ENCODE results near the gene NYAP2.

The NYAP2 gene

DNA sequence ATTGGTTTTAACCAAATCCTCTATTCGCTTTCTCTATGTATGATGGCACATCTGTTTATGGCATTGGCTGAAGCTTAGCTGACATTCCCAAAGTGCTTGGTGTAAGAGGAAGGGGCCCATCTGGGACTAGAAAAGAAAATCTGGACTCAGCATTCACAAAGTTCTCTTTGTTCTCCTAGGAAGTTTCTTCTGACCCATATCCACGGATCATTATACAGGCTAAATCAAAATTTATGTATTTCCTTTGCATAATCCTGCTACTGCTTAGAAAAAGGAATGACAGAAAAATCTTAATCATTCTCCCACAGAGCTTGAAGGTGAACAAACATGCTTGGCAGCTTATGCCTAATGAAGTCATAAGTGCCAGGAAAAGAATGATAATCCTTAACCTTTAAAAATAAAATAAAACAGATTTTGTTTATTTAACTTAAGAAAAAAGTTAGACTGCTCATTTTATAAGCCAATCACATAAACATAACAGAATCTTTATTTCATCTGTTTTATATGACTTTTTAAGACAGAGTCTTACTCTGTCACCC lies 88.4 kb downstream of the NYAP2 start:
- DNase-seq = no peak

DNA sequence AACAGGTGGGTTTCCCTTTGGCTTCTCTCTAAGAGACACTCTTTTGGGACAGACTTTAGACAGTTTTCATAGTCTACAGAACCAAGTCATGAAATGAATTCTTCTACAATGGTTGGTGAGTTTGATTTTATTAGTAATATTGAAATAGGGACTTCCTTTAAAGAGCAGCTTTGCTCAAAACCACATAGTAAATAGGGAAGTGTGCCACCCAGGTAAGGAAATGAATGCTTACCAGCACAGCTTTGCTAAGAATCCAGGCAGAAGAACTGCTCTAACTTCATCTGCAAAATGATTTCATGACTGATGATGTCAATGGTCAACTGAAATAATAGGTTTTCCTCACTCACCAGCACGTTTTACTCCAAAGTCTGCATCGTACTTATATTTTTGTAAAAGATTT lies 89.2 kb downstream of the NYAP2 start:
- DNase-seq = no peak

DNA sequence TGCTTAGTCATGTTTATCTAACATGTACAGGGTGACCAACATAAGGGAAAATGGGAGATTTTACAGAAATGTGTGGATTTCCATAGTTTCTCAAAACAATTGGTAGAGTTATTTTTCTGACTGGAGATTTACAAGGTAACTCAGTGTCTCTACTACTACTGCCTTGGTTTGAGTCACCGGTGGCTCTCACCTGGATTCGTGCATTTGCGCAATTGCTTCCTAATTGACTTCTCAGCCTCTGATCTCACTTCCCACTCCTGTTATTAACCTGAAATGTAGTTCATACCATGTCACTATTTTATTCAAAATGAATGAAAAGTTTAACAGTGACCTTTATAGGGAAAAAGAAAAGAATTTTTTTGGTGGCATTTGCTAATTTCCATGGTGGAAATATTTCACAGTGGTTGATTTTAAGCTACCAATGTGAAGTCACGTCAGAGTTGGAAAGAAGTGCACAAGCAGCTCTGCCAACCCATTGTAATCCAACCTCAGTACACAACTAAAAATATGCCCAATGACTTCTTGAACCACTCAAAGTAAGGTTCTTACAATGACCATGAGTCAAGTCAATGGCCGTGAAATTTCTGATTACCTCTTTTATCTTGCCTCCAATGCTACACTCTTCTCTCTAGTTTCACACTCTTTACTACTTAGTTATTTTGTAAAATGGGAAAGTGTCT lies 94.0 kb downstream of the NYAP2 start:
- DNase-seq = no peak

DNA sequence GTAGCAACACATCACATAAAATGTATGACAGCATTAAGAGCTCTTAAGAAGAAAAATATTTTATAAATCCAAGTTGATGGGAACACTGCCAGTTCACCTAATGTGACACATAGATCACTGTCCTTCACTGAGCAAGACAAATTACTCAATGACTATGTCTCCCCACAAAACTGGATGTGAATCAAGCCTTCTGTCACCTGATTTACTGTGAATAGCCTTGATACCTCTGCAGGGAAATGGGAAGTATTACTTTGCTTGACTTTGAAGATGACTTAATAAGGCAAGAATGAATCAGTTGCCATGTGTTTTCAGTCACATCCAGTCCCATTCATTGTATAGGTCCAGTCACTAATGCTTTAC lies 94.6 kb downstream of the NYAP2 start:
- no peak for DNase-seq

DNA sequence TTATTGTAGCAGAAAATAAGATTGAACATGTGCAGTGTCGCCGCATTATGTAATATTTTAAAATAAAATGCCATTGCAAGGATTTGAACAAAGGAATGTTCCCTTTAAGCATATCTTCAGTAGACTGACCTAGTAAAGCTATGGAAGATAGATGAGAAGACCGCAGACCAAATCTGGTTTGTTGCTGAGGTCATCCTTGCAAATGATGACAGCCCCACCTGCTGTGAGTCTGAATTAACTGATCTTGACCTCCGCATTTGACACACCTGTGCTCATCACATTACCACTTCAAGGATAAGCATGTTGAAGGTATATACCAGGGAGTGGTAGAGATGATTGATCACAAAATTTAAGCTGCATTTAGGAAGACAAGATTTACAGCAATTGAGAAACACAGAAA lies 96.2 kb downstream of the NYAP2 start:
- DNase-seq = no peak

DNA sequence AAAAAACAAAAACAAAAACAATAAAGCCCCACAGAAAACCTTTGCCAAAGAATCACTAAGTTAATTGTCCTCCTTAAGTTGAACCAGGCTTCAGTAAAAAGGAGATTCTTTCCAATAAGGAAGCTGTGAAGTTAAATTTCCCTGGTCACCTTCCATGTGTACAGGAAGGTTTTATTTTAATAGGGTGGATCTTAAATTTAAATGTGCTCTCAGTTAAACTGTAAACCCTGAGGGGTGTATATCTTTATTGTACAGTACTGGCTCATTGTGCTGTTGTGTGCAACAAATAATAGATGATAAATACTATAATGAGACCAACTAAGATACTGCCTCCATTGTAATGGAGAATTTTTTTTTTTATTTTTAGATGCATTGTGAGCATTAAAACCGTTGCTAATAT lies 97.1 kb downstream of the NYAP2 start:
- DNase-seq = no peak

DNA sequence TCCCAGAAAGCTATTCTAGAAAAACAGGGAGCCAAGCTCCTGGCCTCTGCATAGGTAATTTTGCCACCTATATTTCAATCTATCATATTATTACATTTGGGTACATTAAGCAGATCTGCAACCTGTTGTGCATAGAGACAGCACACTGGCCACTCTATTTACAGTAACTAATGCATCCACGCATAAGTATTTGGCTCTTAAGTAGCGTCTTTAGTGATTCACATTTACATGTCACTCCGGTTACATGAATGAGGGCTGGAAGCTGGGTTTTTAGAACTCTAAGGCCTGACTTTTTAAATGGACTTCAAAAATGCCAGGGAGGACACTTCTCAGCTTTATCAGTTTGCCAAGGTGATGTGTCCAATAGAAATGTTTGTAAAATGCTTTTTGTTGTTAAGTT lies 97.7 kb downstream of the NYAP2 start:
- DNase-seq = no peak

DNA sequence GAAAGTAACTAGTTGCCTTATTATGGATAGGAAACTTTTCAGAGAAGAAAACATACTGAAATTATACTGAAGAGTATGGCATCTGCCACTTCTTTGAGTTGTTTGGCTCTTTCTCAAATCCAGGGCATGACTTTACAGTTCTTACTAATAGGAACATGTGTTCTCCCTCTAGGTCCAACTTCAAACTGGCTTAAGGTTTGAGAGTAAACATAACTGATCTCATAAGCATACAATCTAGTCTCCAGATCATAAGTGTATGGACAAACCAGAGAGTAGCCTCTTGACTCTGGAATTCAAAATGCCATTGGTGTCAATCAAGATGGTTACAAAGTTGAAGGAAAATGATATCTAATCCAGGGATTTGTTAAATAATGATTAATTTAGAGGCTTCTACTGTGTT lies 101.5 kb downstream of the NYAP2 start:
- no peak for DNase-seq

DNA sequence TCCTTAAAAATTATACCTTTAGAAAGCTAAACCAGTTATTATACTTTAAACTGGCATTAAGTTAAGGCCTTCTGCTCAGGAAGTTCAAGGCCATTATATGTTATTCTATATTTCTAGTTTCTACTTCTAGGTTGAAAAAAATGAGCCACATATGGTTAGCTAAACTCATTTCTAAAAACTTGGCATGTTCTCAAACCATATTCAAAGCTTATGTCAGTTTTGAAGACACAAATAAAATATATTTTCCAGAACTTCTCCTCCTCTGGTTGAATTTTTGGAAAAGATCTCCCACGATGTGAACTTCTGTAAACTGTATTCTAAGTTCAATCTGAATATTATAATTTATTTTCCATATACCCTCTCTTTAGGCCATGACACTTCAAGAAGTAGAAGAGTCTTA lies 103.5 kb downstream of the NYAP2 start:
- no peak for DNase-seq

DNA sequence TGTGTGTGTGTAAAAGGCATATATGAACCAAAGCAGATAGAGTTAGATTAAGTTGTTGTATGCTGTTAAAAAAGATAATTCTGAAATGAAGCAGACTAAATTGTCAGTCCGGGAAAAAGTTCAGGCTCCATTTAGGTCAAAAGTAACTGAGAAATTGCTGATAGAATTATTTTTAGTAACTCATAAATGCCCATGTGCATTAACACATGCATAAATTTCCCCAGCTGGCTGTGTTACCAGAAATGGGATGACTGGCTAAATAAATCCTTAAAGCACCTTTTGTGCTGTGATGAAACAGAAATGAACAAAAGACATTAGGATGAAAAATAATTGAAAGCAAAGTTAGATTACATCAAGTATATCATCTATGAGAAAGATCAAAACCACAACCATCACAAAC lies 111.3 kb downstream of the NYAP2 start:
- no peak for DNase-seq

DNA sequence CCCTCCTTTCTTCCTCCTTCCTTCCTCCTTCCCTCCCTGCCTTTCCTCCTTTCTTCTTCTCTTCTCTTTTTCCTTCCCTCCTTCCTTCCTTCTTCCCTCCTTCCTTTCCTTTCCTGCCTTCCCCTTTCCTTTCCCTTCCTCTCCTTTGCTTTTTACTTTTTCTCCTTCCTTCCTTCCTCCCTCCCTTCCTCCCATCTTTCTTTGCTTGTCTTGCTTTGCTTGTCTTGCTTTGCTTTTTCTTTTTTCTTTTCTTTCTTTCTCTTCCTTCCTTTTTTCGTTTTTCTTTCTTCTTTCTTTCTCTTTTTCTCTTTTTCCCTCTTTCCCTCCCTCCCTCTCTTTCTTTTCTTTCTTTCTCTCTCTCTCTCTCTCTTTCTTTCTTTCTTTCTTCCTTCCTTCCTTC lies 113.0 kb downstream of the NYAP2 start:
- no peak for DNase-seq

DNA sequence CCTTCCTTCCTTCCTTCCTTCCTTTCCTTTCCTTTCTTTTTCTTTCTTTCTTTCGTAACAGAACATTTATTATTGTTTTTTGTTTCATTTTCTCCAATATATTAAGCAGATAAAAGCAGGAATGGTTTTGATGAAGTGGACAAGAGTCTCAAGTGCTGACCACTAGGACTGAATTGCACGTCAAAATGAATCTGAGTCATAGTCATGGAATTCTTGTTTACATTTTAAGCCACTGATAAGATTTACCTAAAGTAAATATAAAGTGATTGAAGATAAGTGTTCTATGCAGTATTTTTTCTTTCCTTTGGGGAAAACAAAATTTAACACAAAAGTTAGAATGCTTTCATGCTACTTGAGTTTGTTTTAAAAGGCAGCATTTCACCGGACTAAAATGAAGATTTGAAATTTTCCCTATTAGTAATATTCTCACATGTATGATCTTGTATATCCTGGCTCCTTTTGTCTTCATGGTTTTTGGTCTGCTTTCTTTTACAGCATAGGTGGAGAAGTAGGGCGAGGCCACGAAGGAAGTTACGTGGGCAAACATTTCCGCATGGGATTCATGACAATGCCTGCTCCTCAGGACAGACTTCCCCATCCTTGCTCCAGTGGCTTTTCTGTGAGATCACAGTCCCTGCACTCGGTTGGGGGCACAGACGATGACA lies 113.5 kb downstream of the NYAP2 start:
- DNase-seq = no peak

DNA sequence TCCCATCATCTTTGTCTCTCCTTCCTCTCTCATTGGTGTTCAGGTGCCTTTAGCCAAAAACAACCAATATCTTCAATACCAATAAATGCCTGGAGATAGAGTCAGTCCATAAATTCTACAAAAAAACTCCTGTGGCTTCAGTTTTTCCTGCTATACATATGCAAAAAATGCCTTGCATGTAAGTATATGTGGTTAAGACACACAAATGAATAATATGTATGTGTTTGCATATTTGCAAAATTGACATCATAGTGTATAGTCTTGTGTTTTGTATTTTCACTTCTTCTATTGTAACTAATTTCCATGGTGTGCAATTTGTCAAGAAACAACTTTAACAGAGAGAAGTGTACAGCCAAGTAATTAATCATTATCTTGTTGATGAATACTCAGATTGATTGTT lies 115.5 kb downstream of the NYAP2 start:
- no peak for DNase-seq

DNA sequence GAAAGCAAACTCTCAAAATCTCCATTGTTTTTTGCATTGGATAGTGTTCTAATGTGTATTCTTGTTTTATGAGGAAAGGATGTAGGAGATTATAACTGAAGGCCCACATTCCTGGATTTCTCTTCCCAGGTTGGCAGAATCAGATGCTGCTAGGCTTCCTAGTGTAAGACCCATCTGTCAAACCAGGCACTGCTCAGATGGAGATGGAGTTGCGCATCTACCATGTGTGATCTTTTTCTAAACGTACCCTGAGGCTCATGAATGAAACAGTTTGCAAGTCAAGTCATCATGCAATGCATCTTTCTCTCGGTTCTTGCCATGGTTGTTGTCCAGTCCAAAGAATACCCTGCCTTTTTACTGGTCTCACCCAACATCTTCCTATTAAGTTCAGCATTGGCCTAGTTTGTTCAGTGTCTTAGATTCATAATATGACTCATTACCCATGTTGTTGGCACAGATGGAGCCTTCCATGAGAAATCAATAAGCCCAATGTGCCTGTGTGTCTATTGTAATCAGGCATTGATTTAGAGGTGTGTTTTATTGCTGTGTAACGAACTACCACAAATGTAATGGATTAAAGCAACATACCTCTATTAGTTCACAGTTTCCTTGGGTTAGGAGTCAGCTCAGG lies 127.4 kb downstream of the NYAP2 start:
- no peak for DNase-seq

DNA sequence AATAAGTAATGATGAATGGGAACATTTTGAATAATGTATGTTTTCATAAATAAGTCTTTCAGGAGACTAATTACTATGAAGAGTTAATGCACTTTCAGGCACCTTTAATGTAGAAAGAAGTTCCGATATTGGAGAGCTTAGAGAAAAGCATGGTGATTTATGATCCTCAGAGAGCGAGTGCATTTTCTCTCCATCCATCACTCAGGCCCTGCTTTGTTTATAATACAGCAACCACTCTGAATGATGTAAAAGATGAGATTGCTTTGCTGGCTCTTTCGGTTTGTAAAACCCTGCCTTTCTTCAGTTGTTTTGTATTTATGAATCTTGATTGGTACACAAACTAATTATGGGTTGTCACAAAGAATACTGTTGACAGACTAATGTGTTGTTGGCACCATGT lies 132.0 kb downstream of the NYAP2 start:
- no peak for DNase-seq

DNA sequence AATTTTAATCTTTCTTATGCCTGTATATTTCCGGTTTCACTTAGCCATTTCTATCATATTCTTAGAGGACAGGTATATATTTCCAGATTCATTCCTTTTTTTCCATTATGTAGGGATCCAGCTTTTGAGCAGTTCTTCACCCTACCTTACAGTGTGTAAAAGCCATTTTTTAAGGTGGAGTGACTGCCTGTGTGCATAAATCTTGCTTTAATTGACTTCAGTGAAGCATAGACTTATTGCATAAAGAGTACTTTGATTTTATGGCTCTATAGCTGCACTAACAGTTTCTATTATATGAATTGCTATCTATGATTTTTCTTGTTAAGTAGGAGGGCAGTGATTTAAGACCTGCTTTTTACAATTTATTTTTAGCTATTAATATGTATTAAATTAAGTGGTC lies 132.6 kb downstream of the NYAP2 start:
- DNase-seq = no peak

DNA sequence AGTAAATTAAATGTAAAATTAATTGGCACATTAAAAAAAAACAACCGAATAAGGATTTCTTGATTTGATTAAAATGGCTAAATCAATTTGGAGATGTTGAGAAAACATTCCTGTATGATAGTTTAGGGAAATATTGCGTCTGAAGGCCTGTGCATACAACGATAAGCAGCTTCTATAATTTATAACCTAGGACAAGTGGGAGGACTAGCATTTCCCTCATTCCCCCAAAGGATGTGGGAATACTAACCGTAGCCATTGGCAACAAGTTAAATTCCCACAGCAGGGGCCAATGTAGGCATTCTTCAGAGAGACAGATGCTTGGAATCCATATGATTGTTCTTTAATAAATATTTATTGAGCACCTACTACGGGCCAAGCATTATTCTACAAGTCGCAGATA lies 134.5 kb downstream of the NYAP2 start:
- DNase-seq = no peak

DNA sequence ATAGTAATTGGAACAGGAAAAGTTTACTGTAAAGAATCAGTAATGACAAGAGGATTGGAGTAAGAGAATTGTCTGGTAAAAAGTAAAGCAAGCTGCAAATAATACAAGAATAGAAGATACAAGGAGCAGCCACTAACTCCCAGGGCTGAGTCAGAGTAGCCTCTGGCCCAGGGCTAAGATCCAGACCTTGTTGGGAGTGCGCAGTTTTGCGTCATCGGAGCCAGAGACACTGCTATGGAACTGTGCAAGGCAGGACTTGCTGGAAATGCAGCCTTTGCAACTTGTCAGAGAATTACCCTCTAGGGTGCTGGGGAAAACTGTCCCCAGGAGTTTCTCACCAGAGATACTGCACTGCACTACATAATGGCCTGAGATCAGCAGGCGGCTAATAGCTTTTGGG lies 135.2 kb downstream of the NYAP2 start:
- DNase-seq = no peak

DNA sequence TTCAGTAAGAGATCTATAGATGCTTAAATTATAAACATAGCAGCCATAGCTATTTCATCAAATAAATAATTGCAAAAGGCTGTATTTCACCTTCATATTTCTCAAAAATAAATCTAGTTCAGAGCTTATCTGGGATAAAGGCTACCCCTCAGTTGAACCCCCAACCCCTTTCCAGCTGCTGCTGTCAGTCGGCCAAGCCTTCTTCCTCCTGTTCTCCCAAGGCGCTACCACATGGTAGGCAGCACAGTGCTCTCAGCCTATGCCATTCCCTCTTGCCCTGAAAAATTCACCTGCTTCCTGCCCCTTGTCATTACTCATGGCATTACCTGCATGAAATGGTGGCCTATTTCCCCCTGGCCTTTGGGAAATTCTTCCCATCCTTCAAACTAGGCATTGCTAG lies 136.5 kb downstream of the NYAP2 start:
- no peak for DNase-seq

DNA sequence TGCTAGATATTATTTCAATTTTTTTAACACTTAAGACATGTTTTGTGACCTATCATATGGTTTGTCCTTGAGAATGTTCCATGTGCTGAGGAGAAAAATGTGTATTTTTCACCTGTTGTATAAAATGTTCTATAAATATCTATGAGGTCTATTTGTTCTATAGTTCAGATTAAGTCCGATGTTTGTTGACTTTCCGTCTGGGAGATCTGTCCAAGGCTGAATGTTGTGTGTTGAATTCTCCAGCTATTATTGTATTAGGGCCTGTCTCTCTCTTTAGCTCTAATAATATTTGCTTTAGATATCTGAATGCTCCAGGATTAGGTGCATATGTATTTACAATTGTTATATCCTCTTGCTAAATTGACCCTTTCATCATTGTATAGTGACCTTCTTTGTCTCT lies 144.1 kb downstream of the NYAP2 start:
- DNase-seq = no peak

DNA sequence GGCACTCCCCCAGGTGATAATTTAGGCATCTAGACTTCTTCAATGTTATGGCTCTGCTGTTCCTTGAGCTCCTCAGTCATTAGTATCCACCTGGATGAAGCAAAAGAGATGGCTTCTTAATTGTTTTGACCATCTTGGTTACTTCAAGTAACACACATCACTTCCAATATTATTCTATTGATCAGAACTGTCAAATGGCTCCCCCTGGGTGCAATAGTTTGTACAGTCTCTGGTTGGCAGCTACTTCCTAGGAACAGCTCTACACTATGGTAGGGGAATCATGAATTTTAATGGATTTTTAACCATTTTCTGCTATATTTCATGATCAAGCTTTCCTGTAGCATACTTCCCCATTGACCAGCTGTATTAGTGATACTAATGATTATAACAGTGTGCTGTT lies 157.0 kb downstream of the NYAP2 start:
- DNase-seq = no peak

DNA sequence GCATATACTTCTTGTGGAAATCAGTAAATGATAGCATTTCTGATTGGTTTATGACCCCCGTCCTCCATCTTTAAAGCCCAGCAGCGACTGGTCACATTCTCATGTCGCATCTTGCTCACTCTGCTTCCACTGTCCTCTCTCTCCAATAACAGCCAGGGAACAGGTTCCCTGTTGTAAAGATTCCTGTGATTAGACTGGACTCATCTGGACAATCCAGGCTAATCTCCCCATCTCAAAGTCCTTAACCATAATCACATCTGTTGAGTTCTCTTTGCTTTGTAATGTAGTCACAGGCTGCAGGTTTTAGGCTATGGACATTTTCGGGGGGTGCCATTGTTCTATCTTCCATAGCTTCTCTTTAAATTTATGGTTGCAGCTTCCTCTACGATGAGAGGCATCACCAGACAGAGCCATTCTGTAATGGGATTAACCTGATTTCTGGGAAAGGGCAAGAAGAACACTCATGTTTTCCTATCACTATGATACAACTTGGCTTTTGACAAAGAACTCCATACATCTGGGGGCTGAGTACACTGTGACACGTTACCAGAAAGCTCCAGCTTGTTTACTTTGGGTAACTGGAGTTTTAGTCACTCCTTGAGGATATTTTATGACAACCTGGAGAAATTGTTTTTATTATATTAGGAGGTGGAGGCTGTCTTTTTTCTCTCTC lies 159.0 kb downstream of the NYAP2 start:
- no peak for DNase-seq

DNA sequence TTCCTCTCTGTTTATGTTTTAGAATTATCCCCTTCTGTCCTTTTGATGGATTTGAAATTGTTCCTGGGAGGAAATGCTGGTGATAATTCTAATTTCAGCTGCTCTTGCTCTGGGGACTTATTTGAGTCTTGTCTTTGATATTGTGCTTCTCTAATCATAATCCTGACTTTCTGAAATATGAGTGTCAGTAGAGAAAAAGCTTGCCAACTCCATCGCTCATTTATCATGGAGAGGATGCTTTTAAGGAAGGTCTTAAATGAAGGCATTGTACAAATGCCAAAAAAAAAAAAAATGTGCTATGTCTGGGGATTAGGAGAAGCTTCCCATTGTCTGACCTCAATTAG lies 159.5 kb downstream of the NYAP2 start:
- no peak for DNase-seq

DNA sequence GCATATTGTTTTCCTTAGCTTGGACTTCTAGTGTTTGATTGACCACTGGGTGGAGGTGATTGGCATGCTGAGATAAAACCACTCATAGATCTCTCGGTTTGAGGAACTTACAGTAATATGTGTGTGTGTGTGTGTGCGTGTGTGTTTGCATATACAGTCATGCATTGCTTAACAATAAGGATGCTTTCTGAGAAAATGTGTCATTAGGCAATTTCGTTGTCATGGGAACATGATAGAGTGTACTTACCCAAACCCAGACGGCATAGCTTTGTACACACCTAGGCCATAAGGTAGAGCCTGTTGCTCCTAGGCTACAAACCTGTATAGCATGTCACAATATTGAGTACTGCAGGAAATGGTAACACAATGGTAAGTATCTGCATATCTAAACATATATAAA lies 167.3 kb downstream of the NYAP2 start:
- DNase-seq = no peak
